Measurements from ENCODE around the gene ABCA2.
A peak's percentile ranks its signal among the peaks of the same experiment; 100 is the strongest.
"Not testable (repeated sequence)": the region's sequence is repeated elsewhere in the genome, so short reads cannot be mapped to it uniquely, and the experiment has no call there.

Gene ABCA2

GRCh38 chr9:137027369-137028262, at the start of gene ABCA2:
Gene ABCA2, minus strand, starts transcription at chr9:137028237. Its CDS starts 97 bp downstream, at chr9:137028140.
- no peak for DNase-seq

GRCh38 chr9:137077010-137077747, 49.1 kb upstream of the ABCA2 start, which contains the start of gene UAP1L1:
Gene UAP1L1, plus strand, starts transcription at chr9:137077517. Its CDS starts 16 bp downstream, at chr9:137077533.
- DNase-seq: peak; percentile 66 to 69

GRCh38 chr9:137076636-137077009, 48.6 kb upstream of the ABCA2 start:
- no peak for DNase-seq

DNA sequence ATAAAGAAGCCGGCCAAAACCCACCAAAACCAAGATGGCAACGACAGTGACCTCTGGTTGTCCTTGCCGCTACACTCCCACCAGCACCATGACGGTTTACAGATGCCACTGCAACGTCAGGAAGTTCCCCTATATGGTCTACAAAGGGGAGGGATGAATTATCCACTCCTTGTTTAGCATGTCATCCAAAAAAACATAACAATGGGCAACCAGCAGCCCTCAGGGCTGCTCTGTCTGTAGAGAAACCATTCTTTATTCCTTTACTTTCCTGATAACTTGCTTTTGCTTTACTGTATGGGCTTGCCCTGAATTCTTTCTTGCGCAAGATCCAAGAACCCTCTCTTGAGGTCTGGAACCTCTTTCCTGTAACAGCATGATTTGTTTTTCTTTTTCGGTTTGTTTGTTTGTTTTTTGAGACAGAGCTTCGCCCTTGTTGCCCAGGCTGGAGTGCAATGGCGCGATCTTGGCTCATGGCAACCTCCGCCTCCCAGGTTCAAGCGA, 47.3 kb upstream of the ABCA2 start:
- no peak for DNase-seq

DNA sequence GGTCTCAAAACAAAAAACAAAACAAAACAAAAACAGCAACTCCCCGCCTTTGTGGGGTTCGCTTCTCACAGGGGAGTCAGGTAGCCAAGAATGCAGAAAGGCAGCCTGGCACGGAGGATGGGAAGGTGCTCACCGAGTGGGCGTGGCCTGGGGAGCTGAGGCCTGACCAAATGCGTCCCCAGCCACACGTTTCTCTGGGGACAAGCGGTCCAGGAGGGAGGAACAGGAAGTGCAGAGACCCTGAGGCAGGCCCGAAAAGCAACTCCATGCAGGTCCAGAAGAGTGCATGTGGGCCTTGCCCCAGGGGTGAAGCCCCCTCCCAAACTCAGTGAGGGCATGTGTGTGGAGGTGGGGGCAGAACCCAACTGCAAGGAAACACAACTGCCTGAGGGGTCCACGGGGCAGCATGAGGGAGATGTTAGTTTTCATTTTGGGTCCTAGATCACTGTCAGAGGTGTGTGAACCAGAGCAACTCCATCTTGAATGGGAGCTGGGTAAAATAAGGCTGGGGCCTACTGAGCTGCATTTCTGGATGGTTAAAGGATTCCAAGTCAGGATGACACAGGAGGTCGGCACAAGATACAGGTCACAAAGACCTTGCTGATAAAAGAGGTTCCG, 46.7 kb upstream of the ABCA2 start:
- DNase-seq: no peak

DNA sequence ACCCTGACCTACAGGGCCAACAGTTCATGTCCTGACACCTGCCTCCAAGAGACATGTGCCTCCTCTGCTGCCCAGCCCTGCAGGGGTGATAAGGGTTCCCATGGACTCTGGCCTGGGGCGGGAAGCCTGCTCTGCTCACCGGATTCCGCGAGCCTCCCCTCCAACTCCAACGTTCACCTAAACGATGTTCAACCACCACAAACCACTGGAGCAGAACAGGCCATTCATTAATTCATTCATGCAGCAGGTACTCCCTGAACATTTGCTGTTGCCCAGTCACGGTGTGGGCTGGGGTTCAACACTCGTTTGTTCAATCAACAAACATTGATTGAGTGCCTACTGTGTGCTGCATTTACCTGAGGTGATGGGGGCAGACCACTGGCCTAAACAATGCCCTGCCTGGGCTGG, 46.0 kb upstream of the ABCA2 start:
- DNase-seq: no peak

DNA sequence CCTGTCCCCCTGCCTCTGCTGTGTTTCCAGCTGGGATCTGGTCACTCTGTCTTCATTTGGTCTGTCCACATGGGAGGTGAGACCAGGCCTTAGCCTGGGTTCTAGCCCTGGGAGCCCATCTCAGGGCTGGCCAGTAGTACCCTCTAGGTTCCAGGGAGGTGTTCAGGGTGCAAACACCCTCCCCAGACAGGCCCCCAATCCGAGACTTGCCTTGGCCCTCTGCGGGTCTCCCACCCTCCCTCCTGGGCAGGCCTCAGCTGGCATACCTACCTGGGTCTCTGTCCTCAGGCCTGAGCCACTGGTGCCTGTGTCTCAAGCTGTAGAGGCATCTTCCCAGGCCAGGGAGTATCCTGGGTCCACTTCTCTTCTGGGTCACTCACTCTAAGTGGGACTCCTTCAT, 43.2 kb upstream of the ABCA2 start:
- DNase-seq: no peak

DNA sequence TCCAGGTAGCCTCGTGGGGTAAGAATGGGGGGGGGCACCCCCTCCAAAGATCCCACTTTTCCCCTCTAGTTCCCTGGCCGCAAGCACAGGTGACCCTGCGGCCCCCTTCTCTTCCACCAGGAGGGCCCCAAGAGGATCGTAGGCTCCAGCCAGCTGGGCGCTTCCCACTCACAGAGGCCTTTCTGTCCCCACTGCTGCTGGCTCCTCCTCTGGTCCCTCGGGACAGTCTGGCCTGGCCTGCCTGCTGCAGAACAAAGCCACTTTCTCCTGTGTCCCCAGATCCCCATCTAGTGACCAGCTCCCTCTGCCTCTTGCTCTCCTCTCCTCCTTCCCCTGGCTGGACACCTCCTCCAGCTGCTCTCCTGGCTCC, 42.9 kb upstream of the ABCA2 start:
- DNase-seq: no peak

DNA sequence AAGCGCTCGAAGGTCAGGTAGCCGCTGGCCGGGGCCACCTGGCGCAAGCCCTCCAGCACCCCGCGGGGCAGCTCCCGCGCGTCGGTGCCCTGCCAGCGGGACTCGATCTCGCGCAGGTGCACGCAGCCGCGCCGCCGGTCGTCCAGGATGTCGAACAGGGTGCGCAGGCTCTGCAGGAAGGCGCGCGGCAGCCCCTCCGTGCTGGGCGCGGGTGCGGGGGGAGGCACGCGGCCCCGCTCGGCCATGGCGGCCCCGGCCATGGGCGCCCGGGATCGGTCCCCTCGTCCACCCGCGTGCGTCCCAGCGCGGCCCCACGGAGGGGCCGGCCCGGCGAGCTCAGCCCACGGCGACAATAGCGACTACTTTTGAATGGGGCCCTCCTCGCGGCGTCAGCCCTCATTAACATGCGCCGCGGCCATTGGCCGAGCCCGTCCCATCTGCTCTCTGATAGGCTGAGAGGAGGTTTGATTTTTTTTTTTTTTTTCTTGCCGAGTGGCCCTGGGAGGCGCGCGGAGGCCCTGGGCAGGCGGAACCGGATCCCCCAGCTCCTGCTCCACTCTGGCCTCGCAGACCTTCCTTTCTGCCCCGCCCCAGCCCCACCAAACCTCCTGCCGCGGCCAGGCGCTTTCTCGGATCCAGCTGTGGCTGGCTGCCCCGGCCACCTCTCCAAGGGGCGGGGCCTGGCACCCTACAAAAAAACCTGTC, 42.3 kb upstream of the ABCA2 start, which contains the start of gene SAPCD2:
Gene SAPCD2, minus strand, starts transcription at position 357 of the 705 bp plus-strand sequence. Its CDS starts 97 bp downstream, at position 260.
- peak; percentile 87 to 88 for DNase-seq

GRCh38 chr9:137069508-137070091, 41.6 kb upstream of the ABCA2 start:
- DNase-seq: no peak

DNA sequence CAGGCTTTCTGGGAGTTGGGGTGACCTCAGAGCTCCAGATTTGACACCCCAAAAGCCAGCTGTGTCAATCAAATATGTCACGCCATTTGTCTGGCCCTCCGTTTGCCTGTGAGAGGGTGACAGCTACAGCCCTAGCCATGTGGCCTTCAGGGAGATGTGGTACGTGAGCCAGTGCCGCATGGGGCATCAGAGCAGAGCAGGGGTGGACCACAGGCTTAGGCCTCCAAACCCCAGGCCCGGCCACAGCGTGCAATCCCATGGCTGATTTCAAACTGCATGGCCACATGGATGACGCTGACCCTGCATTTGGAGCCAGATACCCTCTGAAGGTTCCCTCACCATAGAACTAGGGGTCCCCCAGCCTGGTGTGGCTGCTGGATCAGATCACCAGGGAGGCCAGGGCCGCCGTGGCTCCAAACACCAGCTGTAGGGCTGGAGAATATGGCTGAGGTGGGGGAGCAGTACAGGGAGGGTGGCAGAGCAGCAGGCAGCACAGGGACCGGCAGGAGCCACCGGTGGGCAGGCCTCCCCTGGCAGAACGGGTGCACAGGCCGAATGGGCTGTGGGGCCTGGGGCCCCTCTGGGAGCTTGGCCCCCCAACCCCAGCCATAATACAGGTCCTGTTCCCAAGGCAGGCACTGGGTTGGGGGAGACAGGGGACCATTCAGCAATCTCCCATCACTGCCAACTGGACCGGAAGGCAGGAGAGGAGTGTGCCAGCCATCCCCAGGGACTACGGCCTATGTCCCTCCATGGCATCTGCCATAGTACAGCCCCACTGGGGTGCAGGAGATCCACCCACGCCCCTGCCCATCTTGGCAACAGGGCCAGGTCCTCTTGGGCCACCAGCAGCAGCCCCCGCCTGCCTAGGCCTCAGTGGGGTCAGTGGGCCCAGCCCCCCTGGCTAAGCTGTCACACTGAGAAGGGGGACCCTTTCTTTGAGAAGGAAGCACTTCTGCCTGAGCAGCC, 40.8 kb upstream of the ABCA2 start:
- DNase-seq: no peak

DNA sequence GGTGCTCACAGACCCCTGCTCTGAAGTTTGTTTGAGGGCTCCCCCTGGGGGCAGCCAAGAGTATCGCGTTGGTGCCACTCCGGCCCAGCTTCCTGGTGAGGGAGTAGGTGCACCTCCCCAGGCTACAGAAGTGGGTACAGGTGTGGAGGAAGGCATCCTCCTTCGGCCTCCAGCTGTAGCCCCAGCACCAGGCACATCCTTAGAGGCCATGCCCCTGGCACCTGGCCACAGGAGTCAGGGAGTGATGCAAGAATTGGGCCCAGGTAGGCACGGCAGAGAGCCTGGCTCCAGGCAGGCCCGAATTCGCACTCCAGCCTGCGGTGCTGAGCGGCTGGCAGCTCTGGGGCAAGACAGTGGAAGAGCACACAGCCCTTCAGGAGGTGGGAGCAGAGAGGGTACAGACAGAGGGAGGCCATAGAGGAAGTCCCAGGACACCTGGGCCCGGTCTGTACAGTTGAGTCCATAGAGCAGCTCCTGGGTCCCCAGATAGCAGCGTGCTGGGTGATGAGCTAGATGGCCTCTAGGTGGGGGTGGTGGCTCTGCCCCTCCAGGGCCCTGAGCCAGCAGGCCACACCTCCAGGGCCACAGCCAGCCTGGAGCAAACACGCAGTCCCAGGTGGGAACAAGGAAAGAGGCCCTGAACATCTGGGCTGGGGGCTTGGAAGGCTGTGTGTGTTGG, 40.0 kb upstream of the ABCA2 start:
- peak; percentile 92 for DNase-seq

DNA sequence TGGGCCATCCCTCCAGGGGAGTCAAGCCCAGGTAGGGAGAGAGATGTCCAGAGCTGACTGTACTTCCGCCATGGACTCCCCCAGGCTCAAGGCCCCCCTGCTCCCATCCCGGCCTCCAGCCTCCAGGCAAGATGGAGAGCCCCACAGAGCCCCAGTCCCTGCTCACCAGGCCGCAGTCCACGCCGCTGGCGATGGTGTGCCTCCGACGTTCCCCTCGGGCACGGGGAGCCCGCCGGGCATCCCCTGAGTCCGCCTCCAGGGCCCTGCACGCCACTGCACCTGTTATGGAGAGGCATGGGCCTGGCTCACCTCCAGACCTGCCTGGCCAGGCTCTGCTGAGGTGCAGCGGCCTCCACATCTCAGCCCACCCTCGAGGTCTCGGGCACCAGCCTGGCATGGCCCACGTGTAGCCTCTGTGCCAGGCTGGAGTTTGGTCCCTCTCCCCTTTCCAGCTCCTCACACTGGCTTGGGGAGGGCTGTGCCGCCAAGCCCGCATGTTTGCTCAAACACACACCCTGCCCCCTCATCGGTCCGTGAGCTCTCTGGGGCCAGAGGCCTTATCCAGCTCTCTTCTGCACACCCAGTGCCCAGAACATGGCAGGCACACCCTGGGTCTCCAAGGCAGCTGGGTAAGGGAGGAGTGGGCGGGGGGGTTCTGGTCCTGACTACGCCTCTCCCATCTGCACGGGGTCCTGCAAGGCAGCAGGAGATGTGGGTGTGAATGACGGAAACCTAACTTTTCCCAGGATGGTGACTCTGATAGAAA, 38.2 kb upstream of the ABCA2 start:
- DNase-seq: no peak

- no peak for DNase-seq
Measured at GRCh38 chr9:137065336-137065967, 37.4 kb upstream of the ABCA2 start.

GRCh38 chr9:137064880-137065164, 36.8 kb upstream of the ABCA2 start:
- no peak for DNase-seq

DNA sequence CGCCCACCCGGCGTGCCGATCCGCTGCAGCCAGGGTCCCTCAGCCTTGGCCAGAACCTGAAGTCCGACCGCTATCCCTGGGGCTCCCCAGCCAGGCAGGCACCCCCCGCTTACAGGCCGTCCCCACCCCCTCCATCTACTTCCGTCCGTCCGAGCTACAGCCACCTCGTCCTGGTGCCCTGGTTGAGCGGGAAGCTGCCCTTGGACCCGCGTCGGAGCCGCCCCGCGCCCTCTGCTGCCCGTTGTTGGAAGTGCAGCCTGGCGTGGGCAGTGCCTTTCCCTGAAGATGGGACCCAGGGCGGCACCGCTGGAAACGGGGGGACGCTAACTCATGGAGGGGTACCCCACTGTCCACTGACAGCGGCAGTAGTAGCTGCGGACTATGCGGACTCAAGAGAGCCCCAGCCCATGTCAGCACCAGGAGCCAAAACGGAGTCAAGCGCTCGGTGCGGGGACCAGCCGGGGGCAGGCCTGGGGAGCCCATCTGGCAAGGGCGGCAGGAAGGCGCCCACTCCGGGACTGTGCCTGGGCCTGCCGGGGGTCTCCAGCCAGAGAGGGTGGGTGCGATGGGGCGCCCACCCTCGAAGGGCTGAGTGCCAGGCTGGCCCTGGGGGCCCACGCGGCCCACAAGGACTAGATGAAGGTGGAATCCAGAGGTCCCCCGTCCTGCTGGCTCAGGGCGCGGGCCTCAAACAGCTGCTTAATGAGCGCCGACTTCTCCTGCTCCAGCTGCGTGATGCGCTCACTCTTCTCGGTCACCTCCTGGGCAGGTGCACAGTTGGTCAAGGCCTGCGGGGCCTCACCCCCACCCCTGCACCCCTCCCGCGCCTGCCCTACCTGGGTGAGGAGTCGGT, 36.2 kb upstream of the ABCA2 start:
- DNase-seq: peak; percentile 47 to 59

- no peak for DNase-seq
Measured at GRCh38 chr9:137063311-137064026, 35.4 kb upstream of the ABCA2 start.

DNA sequence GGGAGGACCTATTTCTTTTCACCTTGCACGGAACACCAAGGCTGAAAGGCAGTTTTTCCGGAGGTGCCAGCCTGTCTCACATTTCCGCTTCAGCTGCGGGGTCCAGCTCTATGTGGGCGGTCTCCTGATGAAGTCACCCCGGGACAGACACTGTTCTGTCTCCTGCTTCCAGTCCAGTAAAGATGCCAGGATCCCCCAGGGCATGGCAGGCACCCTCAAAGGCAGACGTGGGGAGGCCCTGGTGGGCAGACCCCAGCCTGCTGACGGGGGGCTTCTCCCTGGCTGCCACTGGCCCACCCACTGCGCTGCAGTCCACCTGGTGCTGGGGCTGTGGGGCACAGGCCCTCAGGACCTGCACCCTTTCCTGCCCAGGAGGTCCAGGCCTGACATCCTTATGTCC, 34.8 kb upstream of the ABCA2 start:
- DNase-seq: not testable (repeated sequence)
